ENCODE measurements around the gene TNFSF13B.
"Not testable (repeated sequence)": the region's sequence is repeated elsewhere in the genome, so short reads cannot be mapped to it uniquely, and the experiment has no call there.

The TNFSF13B gene, protein sequence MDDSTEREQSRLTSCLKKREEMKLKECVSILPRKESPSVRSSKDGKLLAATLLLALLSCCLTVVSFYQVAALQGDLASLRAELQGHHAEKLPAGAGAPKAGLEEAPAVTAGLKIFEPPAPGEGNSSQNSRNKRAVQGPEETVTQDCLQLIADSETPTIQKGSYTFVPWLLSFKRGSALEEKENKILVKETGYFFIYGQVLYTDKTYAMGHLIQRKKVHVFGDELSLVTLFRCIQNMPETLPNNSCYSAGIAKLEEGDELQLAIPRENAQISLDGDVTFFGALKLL

DNA sequence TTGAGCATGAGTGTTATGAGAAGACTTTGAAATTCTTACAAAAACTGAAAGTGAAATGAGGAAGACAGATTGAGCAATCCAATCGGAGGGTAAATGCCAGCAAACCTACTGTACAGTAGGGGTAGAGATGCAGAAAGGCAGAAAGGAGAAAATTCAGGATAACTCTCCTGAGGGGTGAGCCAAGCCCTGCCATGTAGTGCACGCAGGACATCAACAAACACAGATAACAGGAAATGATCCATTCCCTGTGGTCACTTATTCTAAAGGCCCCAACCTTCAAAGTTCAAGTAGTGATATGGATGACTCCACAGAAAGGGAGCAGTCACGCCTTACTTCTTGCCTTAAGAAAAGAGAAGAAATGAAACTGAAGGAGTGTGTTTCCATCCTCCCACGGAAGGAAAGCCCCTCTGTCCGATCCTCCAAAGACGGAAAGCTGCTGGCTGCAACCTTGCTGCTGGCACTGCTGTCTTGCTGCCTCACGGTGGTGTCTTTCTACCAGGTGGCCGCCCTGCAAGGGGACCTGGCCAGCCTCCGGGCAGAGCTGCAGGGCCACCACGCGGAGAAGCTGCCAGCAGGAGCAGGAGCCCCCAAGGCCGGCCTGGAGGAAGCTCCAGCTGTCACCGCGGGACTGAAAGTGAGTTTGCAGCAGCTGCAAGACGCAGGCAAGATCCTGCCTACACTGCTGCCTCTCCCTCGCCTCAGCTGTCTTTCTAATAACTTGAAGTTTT is at the start of gene TNFSF13B:
Gene TNFSF13B, plus strand, starts transcription at position 118 of the 728 bp plus-strand sequence. Its CDS starts 178 bp downstream, at position 296.
- no peak for DNase-seq (ENCODE audit: low read depth)

- no peak for DNase-seq (ENCODE audit: low read depth)
These were observed 49.5 kb upstream of the TNFSF13B start for GRCh38 chr13:108220041-108220440.

- DNase-seq (ENCODE audit: low read depth): no peak
These were observed 45.6 kb upstream of the TNFSF13B start for GRCh38 chr13:108223687-108224503.

DNA sequence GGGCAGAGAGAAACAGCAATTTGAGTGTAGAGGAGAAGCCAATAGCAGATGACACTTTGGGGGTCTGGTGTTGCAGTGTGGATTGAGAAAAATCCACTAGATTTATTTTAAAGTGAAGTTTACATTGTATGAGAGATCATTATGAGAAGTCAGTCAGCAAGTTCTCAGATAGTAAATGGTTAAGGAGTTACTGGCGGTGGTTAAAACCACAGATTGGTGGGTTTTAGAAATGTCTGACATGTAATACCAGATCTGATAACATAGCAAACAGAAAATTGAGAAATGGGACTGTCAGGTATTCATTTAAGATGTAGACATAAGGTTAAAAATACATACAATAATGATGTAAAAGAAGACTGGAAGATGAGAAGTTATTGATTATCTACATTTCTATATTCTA is 44.1 kb upstream of the TNFSF13B start:
- no peak for DNase-seq (ENCODE audit: low read depth)

DNA sequence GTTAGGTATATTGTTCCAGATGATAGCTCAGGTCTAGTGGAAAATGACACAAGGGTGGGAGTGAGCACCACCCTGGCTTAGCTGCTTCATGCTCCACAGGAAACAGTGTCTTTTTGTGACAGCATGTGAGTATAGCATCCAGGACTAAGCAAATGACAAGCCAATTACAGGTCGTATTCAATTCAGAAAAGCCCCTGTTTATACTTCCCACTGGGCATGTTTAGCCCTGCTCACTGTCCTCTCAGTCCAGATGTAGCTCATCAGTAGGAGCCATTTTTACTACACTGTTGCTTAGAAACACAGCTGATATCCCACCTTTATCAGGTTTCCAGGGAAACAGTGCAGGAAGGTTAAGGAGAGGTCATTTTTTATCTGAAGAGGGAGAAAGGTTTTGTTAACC is 43.3 kb upstream of the TNFSF13B start:
- no peak for DNase-seq (ENCODE audit: low read depth)

- peak; percentile 23 for DNase-seq (ENCODE audit: low read depth)
These were observed 41.8 kb upstream of the TNFSF13B start for GRCh38 chr13:108227651-108228272.

DNA sequence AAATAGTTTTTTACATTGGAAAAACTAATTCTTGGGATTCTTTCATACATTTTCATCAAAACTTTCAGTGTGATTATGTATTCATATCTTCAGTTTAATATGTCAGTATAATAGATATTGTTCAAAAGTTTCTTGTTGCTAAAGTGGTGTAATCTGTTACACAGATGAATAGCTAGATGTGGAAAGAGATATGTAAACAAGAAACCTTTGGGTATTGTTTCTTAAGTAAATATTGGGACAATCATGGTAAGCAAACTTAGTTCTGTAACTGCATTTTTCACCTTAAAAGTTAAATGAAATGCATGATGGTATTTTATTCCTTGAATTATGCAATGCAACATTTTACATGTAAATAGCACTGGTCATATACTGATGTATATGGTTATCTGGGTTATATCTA is 39.1 kb upstream of the TNFSF13B start:
- DNase-seq (ENCODE audit: low read depth): no peak

DNA sequence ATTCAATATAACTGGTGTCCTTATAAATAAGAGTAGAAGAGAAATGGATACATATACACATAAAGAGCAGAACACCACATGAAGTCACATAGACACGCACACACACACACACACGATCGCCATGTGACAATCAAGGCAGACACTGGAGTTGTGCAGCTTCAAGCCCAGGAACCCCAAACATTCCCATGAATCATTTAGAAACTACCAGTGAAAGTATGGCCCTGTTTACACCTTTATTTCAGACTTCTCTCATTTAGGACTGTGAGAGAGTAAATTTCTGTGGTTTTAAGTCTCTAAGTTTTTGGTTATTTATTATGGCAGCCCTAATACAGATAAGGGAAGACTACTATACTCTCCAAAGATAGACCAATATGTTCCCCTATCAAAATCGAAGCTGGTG is 20.4 kb upstream of the TNFSF13B start:
- DNase-seq (ENCODE audit: low read depth): no peak

DNA sequence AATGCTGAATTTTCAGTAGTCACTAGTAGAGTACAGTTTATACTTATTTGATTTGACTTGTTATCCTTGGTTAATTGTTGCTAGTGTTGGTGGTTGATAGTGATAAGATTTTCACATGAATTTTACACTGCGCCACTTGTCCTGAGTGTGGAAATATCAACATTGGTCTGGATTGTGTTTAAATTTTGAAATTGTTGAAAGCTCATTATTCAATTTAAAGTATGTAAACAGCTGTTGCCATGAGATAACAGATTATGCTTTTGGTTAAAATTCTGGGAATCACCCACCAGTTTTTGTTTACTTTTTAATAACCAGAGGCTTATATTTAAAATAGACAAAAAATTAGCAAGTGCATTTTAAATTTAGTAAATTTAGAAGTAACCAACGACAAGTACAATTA is 12.3 kb upstream of the TNFSF13B start:
- DNase-seq (ENCODE audit: low read depth): no peak

DNA sequence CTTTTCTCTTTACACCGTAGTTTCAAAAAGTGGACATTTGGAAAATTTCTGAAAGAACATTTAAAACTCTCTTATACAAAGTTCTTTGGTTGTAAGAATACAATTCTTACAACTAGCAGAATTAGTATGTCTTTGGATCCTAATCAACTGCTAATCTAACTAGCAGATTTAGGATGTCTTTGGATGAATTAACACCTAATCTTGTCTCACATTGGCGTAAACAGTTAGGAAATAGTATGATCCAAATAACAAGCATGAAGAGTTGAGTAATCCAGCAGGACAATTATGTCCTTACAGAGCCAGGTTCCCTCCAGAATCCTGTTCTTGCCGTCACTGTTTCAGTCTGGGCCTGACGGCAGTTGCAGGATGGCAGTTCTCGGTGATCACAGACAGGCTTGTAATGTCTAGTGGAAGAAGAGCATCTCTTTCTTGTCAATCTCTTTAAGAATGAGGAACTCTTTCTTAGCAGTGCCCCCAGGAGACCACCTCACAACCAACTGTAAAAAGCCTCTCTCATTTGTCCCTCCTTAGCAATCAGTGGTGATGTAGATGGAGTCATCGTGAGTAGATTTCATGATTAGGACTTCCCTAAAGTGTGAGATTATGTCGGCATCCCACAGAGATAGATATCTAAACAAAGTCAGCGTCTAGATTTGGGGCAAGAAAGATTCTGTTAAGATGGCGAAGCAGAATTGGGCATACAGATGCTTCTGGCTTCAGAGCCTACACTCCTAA is 5.7 kb upstream of the TNFSF13B start:
- DNase-seq (ENCODE audit: low read depth): no peak

GRCh38 chr13:108266321-108266990 is 3.1 kb upstream of the TNFSF13B start:
- no peak for DNase-seq (ENCODE audit: low read depth)

GRCh38 chr13:108267347-108267746 is 2.2 kb upstream of the TNFSF13B start:
- no peak for DNase-seq (ENCODE audit: low read depth)

GRCh38 chr13:108267855-108268254 is 1.7 kb upstream of the TNFSF13B start:
- DNase-seq (ENCODE audit: low read depth): not testable (repeated sequence)

DNA sequence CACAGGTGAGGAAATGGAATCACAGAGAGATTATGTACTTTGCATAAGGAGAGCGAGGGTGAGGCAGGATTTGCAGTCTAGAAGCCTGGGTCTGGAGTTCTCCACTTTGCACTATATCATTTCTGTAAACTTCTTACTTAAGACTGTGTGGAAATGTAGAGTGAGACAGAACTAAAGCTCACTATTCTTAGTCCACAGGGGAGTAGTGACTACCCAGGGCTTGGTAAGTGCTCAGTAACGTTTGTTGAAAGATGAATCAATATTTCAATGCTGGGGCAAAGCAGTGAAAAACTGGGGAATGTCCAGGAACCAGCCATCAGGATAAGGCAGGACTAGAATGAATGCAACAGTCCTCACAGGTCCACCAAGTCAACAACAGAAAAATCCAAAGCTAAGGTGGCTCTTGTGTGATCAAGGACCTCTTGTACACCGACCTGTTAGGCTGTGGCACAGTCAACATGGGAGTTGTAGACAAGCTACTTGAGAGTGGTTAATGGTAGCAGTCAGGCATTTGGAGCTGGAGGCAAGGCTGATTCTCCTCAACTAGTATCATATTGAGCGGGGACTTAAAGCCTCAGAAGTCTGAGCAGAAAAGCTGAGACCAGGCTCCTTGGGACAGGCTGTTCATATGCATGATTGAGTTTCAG is 929 bp upstream of the TNFSF13B start:
- no peak for DNase-seq (ENCODE audit: low read depth)

DNA sequence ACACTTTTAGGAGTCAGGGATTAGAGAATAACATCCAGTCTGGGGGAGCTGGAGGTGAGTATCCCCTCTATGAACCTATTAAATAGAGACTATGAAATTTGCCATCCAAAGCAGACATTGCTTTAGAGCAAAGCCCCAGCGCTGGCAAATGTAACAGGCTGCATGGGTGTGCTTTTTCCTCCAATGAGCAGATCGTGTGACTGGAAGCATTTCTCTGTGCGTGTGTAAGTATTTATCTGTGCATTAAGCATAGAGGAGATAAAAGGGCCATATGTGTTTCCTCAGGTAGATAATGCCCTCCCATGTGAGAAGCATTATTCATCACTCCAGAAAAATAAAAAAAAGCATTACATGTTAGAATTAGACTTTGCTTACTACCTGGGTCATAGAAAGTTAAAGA is 924 bp downstream of the TNFSF13B start:
- no peak for DNase-seq (ENCODE audit: low read depth)

GRCh38 chr13:108272333-108272732 is 2.8 kb downstream of the TNFSF13B start:
- no peak for DNase-seq (ENCODE audit: low read depth)

DNA sequence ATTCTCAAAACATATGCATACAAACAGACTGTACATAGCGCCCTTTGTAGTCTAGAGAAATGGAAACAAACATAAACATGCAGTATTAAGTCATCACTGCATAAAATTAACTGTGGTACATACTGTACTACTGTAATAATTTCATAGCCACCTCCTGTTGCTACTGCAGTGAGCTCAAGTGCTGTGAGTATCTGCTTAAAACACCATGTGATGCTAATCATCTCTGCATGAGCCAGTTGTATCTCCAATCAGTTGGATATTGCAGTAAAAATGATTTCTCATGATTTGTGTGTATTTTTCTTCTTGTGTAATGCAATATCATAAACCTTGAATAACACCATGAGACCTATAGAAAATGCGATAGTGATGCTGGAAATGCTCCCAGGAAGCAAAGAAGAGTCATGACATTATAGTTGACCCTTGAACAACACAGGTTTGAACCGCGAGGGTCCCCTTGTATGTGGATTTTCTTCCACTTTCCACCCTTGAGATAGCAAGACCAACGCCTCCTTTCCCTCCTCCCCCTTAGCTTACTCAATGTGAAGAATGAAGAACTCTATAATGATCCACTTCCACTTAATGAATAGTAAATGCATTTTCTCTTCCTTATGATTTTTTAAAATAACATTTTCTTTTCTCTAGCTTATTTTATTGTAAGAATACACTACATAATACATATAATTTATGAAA is 4.1 kb downstream of the TNFSF13B start:
- no peak for DNase-seq (ENCODE audit: low read depth)

GRCh38 chr13:108274718-108275117 is 5.2 kb downstream of the TNFSF13B start:
- no peak for DNase-seq (ENCODE audit: low read depth)

DNA sequence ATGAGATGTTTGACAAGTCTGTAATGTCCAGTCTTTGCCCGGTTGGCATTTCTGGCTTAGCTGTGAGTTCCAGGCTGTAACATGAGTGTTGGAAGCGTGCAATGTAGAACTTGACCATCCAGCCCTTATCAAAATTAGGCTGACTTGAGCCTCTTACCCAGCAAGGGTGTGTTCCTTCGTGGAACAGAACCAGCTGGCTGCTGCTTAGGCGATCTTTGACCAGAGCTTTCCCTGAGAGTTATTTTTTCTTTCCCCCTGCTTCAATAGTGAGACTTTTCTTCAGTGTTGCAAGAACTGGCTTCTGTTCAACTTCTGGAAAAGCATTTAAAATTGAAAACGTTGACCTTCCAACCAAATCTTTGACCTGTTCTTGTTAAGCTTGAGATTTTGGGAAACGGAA is 6.5 kb downstream of the TNFSF13B start:
- DNase-seq (ENCODE audit: low read depth): no peak

DNA sequence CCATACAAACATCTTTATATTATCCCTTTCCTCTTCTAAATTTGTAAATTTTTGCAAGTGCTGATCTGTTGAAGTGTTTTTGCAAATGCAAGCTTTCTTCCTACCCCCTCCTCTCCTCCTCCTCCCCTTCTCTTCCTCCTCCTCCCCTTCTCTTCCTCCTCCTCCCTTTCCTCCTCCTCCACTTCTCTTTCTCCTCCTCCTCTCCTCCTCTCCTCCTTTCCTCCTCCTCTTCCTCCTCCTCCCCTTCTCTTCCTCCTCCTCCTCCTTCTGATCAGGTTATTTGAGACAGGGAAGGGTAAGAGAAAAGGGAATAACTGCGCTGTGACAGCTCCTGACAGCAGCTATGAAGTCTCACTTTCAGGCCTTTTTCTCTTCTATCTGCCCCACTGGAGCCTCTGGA is 8.9 kb downstream of the TNFSF13B start:
- no peak for DNase-seq (ENCODE audit: low read depth)
